Activated T-cell treated with anti-CD3 and anti-CD28 coated beads, Interleukin-2, amount 50 U/mL, for 24 hours (primary cell): ENCODE data around the gene COL24A1.

Experiments used
- DNase-seq: peaks from one replicate; pipeline ENCODE4 v3.0.0-alpha.2; 2020
- H3K27ac Mint-ChIP-seq: 2 replicates; pipeline ENCODE4 v1.8.0; 2020; ENCODE audit warnings: mild to moderate bottlenecking, mixed read lengths
- H3K27me3 Mint-ChIP-seq: 2 replicates; pipeline ENCODE4 v1.8.0; 2020; ENCODE audit warnings: mixed read lengths
- H3K36me3 Mint-ChIP-seq: 2 replicates; pipeline ENCODE4 v1.8.0; 2020; ENCODE audit warnings: low read depth, mixed read lengths
- H3K4me1 Mint-ChIP-seq: 2 replicates; pipeline ENCODE4 v1.8.0; 2020; ENCODE audit warnings: low read depth, mixed read lengths
- H3K4me3 Mint-ChIP-seq: 2 replicates; pipeline ENCODE4 v1.8.0; 2020; ENCODE audit warnings: mild to moderate bottlenecking, moderate library complexity, mixed read lengths
- H3K9me3 Mint-ChIP-seq: 2 replicates; pipeline ENCODE4 v1.8.0; 2020; ENCODE audit warnings: mixed read lengths

The COL24A1 gene

DNA sequence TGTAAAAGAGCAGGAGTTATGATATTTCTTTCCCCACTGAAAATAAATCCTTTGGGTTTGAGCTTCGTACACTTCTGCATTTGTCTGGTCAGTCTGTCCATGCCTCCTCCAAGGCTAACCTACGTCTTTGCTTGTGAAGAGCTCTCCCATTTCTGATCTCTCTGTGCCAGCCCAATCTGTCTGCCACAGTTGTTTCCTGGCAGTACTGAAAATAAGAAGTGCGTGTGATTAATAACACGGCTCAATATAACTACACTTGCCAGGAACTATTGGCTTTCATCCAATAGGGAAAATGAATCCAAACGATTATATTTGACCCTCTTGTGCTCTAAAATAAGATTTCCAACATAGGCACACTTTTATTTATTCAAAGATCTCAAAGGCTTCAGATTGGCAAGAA lies 19.2 kb upstream of the COL24A1 start:
- Mint-ChIP-seq H3K36me3 (no peaks in the 10 kb centered on the region), H3K9me3 (peaks cover 2% of the 10 kb centered on the region), H3K27me3 (no peaks in the 10 kb centered on the region), H3K4me1 (no peaks in the 10 kb centered on the region), H3K4me3 (no peak overlapping the region), H3K27ac (no peak overlapping the region)
- no peak for DNase-seq

DNA sequence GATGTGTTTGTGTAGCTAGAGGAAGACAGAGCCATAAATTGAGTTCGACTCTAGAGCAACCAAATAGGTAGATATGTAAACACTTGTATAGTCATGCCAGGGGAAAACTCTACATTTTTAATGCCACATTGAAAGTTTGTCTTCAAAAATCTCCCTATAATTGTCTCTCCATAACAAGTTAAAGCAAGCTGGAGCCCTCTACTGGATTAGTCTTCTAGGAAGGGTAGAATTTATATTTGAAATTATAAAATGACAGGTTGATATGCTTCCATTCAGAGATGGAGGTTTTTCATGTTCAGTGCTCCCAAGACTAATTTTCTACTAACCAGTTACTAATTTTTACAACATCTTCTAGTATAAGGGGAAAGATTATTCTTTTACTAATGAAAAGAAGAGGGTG lies 13.1 kb upstream of the COL24A1 start:
- no peaks in the 10 kb centered on the region for H3K36me3 Mint-ChIP-seq
- H3K4me3 Mint-ChIP-seq, result no peak overlapping the region
- H3K4me1 Mint-ChIP-seq, result no peaks in the 10 kb centered on the region
- H3K9me3 Mint-ChIP-seq, result peaks cover 10% of the 10 kb centered on the region
- H3K27ac Mint-ChIP-seq, result no peak overlapping the region
- no peak for DNase-seq
- H3K27me3 Mint-ChIP-seq, result no peaks in the 10 kb centered on the region

DNA sequence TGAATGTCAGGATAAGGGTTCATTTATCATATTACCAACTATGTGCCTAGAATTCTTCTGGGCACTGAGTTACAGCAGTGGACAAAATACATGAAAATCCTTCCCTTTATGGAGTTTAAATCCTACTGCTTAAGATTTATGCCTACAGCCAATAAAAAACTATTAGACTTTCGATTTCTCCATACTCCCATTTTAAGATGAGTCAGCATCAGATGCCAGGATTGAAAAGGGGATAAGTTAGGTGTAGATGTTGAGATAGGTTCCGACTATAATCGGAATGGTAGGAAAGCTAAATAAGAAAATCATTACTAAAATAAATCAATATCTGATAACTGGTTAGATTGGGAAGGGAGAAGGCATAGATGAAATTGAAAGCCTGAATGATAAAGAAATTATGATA lies 3.2 kb upstream of the COL24A1 start:
- peaks cover 4% of the 10 kb centered on the region for H3K4me1 Mint-ChIP-seq
- no peaks in the 10 kb centered on the region for H3K36me3 Mint-ChIP-seq
- H3K27me3 Mint-ChIP-seq, result peaks cover 34% of the 10 kb centered on the region
- DNase-seq, result no peak
- no peak overlapping the region for H3K27ac Mint-ChIP-seq
- H3K4me3 Mint-ChIP-seq, result no peak overlapping the region
- H3K9me3 Mint-ChIP-seq, result no peaks in the 10 kb centered on the region

DNA sequence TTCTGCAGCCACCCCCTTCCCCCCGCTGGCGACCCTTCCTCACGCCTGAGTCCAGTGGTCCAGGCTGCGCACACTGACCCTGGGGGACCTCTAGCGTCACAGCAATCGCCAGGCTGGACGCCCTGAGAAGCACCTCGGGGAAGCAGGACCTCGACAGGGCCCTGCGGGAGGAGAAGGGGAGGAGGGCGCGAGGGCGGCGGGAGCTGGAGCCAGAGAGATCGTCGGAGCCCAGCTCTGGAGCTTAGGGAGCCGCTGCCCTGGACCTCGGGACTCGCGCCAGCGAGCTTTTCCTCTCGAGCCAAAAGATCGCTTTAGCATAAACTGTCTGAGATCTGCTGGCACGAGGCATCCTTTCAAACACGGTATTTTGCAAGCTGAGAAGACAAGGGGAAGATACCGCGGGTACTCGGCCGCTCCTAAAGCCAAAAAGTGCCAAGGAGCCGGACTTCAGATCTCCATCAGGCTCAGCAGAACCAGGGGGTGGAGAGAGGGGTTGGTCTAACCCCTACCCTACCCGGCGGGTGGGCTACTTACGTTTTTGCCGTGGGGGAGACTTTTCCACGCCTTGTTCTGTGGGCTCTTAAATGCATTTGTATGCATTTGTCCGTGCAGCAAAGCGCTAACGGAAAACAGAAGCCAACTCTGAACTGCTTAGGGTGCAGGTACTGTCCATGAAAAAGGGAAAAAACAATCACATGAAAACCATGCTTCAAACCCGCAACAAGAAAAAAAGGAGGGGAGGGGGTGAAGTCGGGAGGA lies 586 bp downstream of the COL24A1 start:
- H3K36me3 Mint-ChIP-seq, result no peaks in the 10 kb centered on the region
- peaks cover 44% of the 10 kb centered on the region for H3K27me3 Mint-ChIP-seq
- H3K9me3 Mint-ChIP-seq, result no peaks in the 10 kb centered on the region
- peak; percentile 21 for DNase-seq
- peaks cover 4% of the 10 kb centered on the region for H3K4me1 Mint-ChIP-seq
- H3K27ac Mint-ChIP-seq, result no peak overlapping the region
- H3K4me3 Mint-ChIP-seq, result peak overlapping the region; percentile 22

DNA sequence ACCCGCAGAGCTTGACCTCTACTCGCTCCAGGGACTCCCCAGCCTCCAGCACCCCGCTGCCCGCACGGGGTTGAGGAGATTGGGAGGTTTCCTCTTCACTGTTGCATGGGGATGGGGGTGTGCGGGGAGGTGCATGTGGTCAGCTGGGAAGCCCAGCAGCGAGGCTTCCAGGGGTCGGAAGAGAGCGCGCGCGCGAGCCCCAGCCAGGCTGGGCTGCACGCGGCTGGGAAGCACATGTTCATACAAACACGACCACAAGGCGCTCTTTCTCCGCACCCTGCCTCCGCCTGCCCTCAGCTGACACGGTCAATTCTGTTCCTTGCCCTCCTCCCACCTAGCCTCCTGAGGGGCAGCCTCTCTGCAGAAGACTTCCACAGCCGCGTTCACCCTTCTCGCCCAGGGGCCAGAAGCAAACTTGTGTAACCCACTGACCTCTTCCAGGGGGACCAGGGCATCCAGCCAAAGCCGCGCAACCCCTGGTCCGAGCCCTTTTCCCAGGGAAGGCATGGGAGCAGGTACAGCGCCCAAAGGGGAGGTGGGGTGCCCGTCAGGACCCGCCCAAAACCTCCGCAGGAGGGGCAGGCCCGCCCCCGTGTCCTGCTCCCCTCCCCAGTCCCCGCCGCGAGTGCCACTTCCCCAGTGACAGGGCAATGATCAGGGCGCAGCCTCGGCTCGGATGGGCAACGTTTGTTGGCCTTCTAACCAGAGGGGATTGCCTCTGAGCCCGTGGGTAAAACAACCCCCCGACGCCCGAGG lies 1.3 kb downstream of the COL24A1 start:
- Mint-ChIP-seq H3K27me3 (peaks cover 44% of the 10 kb centered on the region), H3K4me3 (no peak overlapping the region), H3K9me3 (no peaks in the 10 kb centered on the region), H3K4me1 (peaks cover 4% of the 10 kb centered on the region), H3K27ac (no peak overlapping the region), H3K36me3 (no peaks in the 10 kb centered on the region)
- peak; percentile 23 for DNase-seq

DNA sequence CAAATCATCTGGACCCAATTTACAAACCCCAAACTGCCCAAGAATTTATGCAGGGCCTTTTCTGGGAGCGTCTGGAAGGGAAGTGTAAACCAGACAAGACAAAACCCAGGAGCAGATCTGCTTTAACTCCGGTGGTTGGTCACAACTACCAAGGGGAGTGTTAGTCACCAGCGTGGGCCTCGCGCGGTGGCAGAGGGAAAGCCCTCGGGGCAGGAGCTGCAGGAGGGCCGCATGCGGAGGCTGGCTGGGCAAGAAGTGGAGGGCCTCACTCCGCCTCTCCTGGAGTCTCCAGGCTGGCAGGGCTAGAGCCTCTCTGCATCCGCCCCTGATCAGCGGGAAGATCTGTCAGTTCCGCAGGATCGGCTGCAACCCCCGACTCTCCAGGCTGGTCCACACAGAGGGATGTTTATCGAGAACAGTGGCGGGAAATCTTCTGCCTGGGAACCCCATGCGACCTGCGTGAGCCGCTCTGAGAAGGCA lies 2.0 kb downstream of the COL24A1 start:
- H3K27ac Mint-ChIP-seq, result no peak overlapping the region

DNA sequence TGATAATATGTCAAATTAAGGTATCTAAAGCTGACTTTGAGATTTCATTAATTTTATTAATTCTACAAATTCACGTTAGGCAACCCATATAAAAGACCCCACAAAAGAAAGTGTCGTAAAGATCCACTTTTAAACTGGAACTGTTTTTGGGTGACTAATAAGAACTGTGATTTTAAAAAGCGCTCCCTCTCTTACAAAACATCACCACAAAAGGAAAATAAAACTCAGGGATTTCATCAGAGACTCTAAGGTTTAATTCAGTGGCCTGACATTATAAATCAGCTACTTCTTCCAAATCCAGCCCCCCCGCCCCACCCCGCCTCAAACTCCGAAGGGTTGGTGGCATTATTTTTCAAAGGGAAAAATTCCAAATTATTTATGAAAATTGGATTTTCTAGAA lies 2.7 kb downstream of the COL24A1 start:
- Mint-ChIP-seq H3K27me3 (peaks cover 44% of the 10 kb centered on the region), H3K36me3 (no peaks in the 10 kb centered on the region), H3K27ac (no peak overlapping the region), H3K4me1 (peaks cover 4% of the 10 kb centered on the region), H3K9me3 (no peaks in the 10 kb centered on the region), H3K4me3 (no peak overlapping the region)
- DNase-seq, result no peak

More for the DNA sequence above, 2.0 kb downstream of the COL24A1 start:
- DNase-seq, result peak; percentile 22
- no peaks in the 10 kb centered on the region for H3K9me3 Mint-ChIP-seq
- no peak overlapping the region for H3K4me3 Mint-ChIP-seq
- no peaks in the 10 kb centered on the region for H3K36me3 Mint-ChIP-seq
- peaks cover 4% of the 10 kb centered on the region for H3K4me1 Mint-ChIP-seq
- peaks cover 44% of the 10 kb centered on the region for H3K27me3 Mint-ChIP-seq

DNA sequence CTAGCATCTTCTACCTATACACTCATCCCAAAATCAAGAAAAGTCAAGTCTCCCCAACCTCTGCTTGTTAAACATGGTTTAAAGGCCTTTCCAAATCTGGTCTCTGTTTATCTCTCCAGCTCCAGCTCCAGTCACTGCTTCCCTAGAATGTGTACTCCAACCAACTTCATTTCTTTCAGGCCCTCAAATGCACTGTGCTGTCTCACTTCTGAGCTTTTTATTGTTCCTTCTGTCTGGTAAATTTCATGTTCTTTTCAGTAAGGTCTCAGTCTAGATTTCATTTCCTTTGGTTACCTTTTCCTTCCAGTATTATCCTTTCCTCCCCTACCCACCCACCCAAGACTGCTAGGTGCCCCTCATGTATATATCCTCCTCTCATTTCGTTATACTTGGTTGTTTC lies 3.7 kb downstream of the COL24A1 start:
- Mint-ChIP-seq H3K4me1 (peaks cover 4% of the 10 kb centered on the region), H3K4me3 (no peak overlapping the region), H3K27ac (no peak overlapping the region), H3K9me3 (no peaks in the 10 kb centered on the region), H3K36me3 (no peaks in the 10 kb centered on the region), H3K27me3 (peaks cover 39% of the 10 kb centered on the region)
- no peak for DNase-seq

DNA sequence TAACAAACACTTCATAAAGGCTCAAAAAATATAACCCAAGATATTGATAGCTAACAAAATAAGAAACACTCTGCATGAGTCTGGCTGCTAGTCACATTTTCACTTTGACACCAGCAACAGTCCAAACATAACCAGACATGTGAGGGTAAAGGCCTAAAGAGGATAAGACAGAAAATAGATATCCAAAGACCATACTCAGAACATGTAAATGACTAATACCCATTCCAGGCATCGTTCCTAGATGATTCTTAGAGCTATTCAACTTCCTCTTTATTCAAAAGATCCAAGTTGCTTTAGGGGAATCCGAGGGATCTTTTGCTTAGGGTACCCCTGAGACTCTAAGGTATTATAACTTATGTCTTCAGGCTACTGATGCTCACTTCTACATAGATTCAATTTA lies 5.1 kb downstream of the COL24A1 start:
- DNase-seq, result no peak
- Mint-ChIP-seq H3K4me3 (no peak overlapping the region), H3K36me3 (no peaks in the 10 kb centered on the region), H3K27ac (no peak overlapping the region), H3K4me1 (peaks cover 2% of the 10 kb centered on the region), H3K27me3 (peaks cover 25% of the 10 kb centered on the region), H3K9me3 (no peaks in the 10 kb centered on the region)

DNA sequence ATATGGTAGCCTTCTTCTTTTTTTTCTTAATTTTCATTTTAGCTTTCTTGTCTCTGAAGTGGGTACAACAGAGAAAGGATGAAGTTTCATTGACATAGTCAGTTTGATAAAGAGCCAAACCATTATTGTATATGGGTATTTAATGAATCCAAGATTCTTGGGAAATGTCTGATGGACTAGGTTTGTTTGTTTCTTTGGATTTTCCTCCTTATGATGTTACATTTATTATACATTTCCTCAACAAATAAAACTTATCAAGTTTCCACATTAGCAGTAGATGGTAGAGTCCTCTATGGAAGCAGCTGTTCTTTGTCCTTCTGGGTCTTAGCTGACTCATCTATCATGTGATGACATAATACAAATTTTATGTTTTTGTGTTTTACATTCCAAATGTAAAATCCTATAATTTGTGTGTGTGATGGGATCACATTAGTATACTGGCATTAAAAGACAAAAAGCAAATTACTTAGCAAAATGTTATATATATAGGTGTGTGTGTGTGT lies 6.0 kb downstream of the COL24A1 start:
- H3K4me3 Mint-ChIP-seq, result no peak overlapping the region
- no peak overlapping the region for H3K27ac Mint-ChIP-seq
- no peak for DNase-seq
- no peaks in the 10 kb centered on the region for H3K36me3 Mint-ChIP-seq
- H3K4me1 Mint-ChIP-seq, result no peaks in the 10 kb centered on the region
- H3K9me3 Mint-ChIP-seq, result no peaks in the 10 kb centered on the region
- peaks cover 17% of the 10 kb centered on the region for H3K27me3 Mint-ChIP-seq

DNA sequence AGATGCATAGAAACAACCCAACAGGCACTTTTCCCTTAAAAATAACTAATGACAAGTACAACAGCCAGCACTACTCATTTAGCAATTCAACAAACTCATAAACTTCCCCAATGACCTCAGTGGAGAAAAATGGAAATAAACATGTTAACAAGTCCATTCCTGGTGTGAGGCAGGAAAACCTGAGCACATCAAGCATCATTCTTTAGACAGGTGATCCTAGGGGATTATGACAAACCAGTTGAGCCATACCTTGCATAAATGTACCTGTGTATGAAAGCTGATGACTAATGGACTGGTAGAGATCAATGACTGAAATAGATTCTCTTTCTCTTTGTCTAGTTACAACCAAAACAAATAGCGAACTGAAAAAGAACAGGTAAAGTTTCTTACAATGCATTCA lies 7.0 kb downstream of the COL24A1 start:
- peaks cover 8% of the 10 kb centered on the region for H3K27me3 Mint-ChIP-seq
- no peak for DNase-seq
- no peak overlapping the region for H3K27ac Mint-ChIP-seq
- H3K36me3 Mint-ChIP-seq, result no peaks in the 10 kb centered on the region
- no peaks in the 10 kb centered on the region for H3K4me1 Mint-ChIP-seq
- H3K4me3 Mint-ChIP-seq, result no peak overlapping the region
- no peaks in the 10 kb centered on the region for H3K9me3 Mint-ChIP-seq

DNA sequence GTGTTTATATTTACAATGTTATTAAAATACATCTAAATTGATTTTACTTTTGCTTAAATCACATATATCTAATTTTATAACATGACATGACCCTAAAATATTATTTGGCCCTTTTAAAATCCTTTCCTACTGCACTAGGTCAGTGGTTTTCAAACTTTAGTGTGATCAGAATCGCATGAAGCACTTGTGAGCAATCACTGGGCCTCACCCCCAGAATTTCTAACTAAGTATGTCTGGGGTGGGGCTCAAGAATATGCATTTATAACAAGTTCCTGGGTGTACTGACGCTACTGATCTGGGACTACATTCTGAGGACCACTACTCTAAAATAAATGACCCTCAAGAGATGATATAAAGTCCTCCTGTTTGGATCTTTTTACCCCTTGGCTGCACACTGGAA lies 8.8 kb downstream of the COL24A1 start:
- Mint-ChIP-seq H3K27ac (no peak overlapping the region), H3K36me3 (no peaks in the 10 kb centered on the region), H3K4me3 (no peak overlapping the region), H3K4me1 (no peaks in the 10 kb centered on the region), H3K9me3 (no peaks in the 10 kb centered on the region), H3K27me3 (no peaks in the 10 kb centered on the region)
- no peak for DNase-seq

DNA sequence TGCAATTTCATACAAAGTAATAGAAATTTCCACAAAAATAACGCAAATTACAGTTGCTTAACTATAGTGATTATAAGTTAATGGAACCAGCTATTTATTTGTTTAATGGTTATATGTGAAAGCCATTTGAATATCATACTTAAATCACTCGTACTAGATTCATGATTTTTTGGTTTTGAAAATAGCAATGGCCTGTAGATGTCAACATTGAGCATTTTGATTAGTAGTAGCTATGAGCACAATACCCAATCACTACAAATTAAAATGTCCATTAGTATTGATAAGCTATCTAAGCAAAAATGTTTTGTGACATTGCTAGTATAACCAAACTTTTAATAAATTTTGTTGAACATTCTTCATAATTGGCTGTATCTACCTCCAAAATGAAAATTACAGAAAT lies 10.0 kb downstream of the COL24A1 start:
- Mint-ChIP-seq H3K9me3 (no peaks in the 10 kb centered on the region), H3K27me3 (no peaks in the 10 kb centered on the region), H3K4me3 (no peak overlapping the region), H3K36me3 (no peaks in the 10 kb centered on the region), H3K4me1 (no peaks in the 10 kb centered on the region), H3K27ac (no peak overlapping the region)
- no peak for DNase-seq

DNA sequence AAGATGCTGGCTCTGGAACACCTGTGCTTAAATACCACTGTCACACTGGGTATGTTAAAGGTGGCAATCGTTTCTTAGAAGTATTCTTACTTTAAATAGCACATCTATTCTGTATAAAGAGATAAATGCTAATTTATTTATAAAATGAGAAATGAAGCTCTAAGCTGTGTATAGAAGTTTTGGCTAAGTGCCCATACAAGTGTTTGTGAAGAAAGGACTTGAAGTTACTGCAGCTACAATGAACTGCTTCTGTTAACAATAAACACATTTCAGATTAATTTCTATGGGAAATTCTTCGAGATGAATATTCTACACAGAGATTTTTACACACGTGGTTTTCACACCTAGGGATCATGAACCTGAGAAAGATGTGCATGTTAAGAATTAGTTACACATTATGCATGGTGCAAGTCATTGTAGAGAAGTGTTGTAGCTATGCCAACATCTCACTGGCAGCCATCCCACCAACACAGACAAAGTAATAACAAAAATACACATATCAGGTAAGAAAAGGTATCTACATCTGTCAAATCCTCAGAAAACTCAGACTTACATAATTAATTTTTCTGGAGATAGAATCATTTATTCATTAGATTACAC lies 16.2 kb downstream of the COL24A1 start:
- no peaks in the 10 kb centered on the region for H3K4me1 Mint-ChIP-seq
- DNase-seq, result no peak
- H3K27ac Mint-ChIP-seq, result no peak overlapping the region
- no peak overlapping the region for H3K4me3 Mint-ChIP-seq
- H3K36me3 Mint-ChIP-seq, result no peaks in the 10 kb centered on the region
- H3K9me3 Mint-ChIP-seq, result no peaks in the 10 kb centered on the region
- H3K27me3 Mint-ChIP-seq, result peaks cover 2% of the 10 kb centered on the region

DNA sequence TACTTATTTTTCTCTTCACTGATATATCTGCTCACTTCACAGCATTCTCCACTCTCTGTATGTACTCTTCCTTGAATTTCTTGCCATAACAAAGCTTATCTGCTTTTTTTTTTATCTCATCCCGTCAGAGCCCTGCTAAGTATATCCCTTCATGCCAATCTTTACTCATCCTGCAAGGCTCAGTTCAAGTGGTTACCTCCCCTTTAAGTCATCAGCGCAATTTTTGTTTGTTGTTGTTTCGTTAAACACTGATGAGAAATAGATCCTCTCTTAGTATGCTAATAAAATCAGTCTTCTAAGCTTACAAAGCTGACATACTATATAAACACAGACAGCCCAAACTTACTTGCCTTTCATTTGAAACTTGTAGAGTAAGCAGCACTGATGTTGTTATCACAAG lies 17.8 kb downstream of the COL24A1 start:
- Mint-ChIP-seq H3K27me3 (peaks cover 2% of the 10 kb centered on the region), H3K36me3 (no peaks in the 10 kb centered on the region), H3K9me3 (no peaks in the 10 kb centered on the region), H3K27ac (no peak overlapping the region), H3K4me3 (no peak overlapping the region), H3K4me1 (no peaks in the 10 kb centered on the region)
- DNase-seq, result no peak
